GM21576 (cell line): ENCODE measurements around the gene GRHPR.
"Not testable (repeated sequence)": the region's sequence is repeated elsewhere in the genome, so short reads cannot be mapped to it uniquely, and the experiment has no call there.

Experiments used
- ATAC-seq: cut with Tn5 transposase; IDR thresholded peaks from one replicate; pipeline ENCODE4 v1.9.1; 2021; ENCODE audit warnings: mild to moderate bottlenecking, moderate library complexity; ENCODE audit not compliant: unreplicated experiment

Gene GRHPR

GRCh38 chr9:37474438-37474837 is 51.9 kb downstream of the GRHPR start:
- no peak for ATAC-seq

DNA sequence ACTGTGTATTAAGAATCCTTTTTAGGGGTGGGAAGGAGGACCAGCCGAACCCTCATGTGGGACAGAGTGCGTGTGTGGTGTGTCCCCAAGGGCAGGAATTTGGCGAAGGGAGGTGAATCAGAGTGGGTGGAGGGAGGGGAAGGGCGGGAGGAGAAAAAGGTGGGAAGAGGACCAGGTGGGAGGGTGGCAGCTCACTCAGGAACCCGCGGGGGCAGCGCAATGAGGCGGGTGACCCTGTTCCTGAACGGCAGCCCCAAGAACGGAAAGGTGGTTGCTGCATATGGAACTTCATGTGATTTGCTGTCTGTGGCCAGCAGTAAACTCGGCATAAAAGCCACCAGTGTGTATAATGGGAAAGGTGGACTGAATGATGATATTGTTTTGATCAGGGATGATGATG is 54.4 kb downstream of the GRHPR start:
- no peak for ATAC-seq

DNA sequence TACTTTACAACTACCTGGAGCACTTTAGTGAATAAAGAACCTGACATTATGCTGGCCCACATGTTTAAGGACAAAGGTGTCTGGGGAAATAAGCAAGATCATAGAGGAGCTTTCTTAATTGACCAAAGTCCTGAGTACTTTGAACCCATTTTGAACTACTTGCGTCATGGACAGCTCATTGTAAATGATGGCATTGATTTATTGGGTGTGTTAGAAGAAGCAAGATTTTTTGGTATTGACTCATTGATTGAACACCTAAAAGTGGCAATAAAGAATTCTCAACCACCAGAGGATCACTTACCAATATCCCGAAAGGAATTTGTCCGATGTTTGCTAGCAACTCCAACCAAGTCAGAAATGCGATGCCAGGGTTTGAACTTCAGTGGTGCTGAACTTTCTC is 54.9 kb downstream of the GRHPR start:
- not testable (repeated sequence) for ATAC-seq

- ATAC-seq, result not testable (repeated sequence)
Measured at GRCh38 chr9:37477987-37478619, 55.6 kb downstream of the GRHPR start.

DNA sequence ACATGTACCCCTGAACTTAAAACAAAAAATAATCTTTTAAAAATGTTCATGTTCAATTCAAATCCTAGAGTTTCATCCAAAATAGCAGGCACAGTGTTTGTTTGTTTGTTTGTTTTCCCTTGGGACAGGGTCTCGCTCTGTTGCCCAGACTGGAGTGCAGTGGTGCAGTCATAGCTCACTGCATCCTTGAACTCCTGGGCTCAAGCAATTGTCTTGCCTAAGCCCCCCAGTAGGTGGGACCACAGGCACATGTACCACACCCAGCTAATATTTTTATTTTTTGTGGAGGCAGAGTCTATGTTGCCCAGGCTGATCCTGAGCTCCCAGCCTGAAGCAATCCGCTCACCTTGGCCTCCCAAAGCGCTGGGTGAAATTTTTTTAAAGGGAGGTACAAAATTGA is 58.3 kb downstream of the GRHPR start:
- ATAC-seq, result no peak

- peak; percentile 92 for ATAC-seq
Measured at GRCh38 chr9:37485389-37486255, 63.1 kb downstream of the GRHPR start, which contains the start of gene POLR1E. Gene POLR1E, plus strand, starts transcription at chr9:37485948. Its CDS starts 100 bp downstream, at chr9:37486048.

- ATAC-seq, result no peak
Measured at GRCh38 chr9:37486256-37486615, 63.7 kb downstream of the GRHPR start.
